Suprapubic skin (tissue), 4 donors: Measurements from ENCODE around the gene EPHA2. TPM values are rescaled to one million over a fixed set of nuclear protein-coding genes. Genes with fewer than 3 reads are reported as not detected.

ENCODE experiments used
- DNase-seq, 2 donors: peaks; one replicate each; pipeline ENCODE4 v3.0.0-alpha.2; 2019; ENCODE audit warnings: low spot score in 2 of 2
- H3K27ac ChIP-seq: fragments of 200-600 bp; sonication (generic); one replicate; pipeline ENCODE4 v1.5.1; 2019
- H3K27me3 ChIP-seq: fragments of 200-600 bp; sonication (generic); one replicate; pipeline ENCODE4 v1.5.1; 2019
- H3K36me3 ChIP-seq: fragments of 200-600 bp; sonication (generic); one replicate; pipeline ENCODE4 v1.5.1; 2019
- H3K4me1 ChIP-seq: fragments of 200-600 bp; sonication (generic); one replicate; pipeline ENCODE4 v1.5.1; 2019
- H3K4me3 ChIP-seq: fragments of 200-600 bp; sonication (generic); one replicate; pipeline ENCODE4 v1.5.1; 2019; ENCODE audit warnings: mild to moderate bottlenecking
- H3K9me3 ChIP-seq: fragments of 200-600 bp; sonication (generic); one replicate; pipeline ENCODE4 v1.5.1; 2019
- CTCF ChIP-seq, 2 donors: fragments of 200-600 bp in 1 of 2; fragments of 450-650 bp in 1 of 2; sonication (generic) in 1 of 2; IDR thresholded peaks; one replicate each; pipeline ENCODE4 v1.5.1; 2016 to 2019; ENCODE audit warnings: antibody characterized with exemption in 2 of 2, mild to moderate bottlenecking in 1 of 2, moderate library complexity in 1 of 2
- EP300 ChIP-seq: sonication (generic); formaldehyde crosslinking; IDR thresholded peaks from one replicate; pipeline ENCODE4 v1.6.1; 2017; ENCODE audit warnings: antibody characterized with exemption
- POLR2A ChIP-seq, 2 donors: fragments of 450-650 bp; IDR thresholded peaks; one replicate each; pipeline ENCODE4 v1.6.1; 2017; ENCODE audit warnings: antibody characterized with exemption in 2 of 2, mild to moderate bottlenecking in 2 of 2, moderate library complexity in 2 of 2
- POLR2AphosphoS5 ChIP-seq, 3 donors: sonication (generic); formaldehyde crosslinking; IDR thresholded peaks; one replicate each; pipeline ENCODE4 v1.6.1; 2017; ENCODE audit warnings: antibody characterized with exemption in 3 of 3
- WGBS: methylation state at CpG from one replicate; pipeline ENCODE4 v1.1.5; 2018; 5-methylcytosine and 5-hydroxymethylcytosine counted together
- total RNA-seq, 4 donors: library from RNA; depleted of rRNA; stranded (reverse); fragments of >200 nt; gene quantifications; one replicate each; pipeline ENCODE4 v1.1.0, GENCODE V29; 2016

EPHA2 gene
- total RNA-seq, 4 donors from 2014 or later = 59.0 to 145 (median 104) TPM

GRCh38 chr1:16126743-16127515 is 28.9 kb downstream of the EPHA2 start:
- Histone ChIP-seq H3K9me3 (no peaks in the 10 kb centered on the region), H3K4me3 (no peak overlapping the region), H3K36me3 (peaks cover 65% of the 10 kb centered on the region), H3K27ac (peak overlapping the region; percentile 48), H3K27me3 (no peaks in the 10 kb centered on the region), H3K4me1 (peaks cover 18% of the 10 kb centered on the region)
- WGBS = 96% methylated on average over 6 of the region's 12 CpGs
- no peak for DNase-seq
- TF ChIP-seq POLR2A (IDR thresholded peaks at IDR 0.05) = no peak
- no peak for TF ChIP-seq POLR2AphosphoS5 (IDR thresholded peaks at IDR 0.05)
- no peak for TF ChIP-seq CTCF (IDR thresholded peaks at IDR 0.05)
- no peak for TF ChIP-seq EP300

GRCh38 chr1:16126160-16126559 is 29.7 kb downstream of the EPHA2 start:
- no peak for DNase-seq
- TF ChIP-seq POLR2AphosphoS5 (IDR thresholded peaks at IDR 0.05) = no peak
- 77% methylated on average over 7 of the region's 9 CpGs for WGBS
- H3K27me3 ChIP-seq = no peaks in the 10 kb centered on the region
- H3K9me3 ChIP-seq = no peaks in the 10 kb centered on the region
- H3K4me3 ChIP-seq = no peak overlapping the region
- peaks cover 25% of the 10 kb centered on the region for H3K4me1 ChIP-seq
- no peak overlapping the region for H3K27ac ChIP-seq
- H3K36me3 ChIP-seq = peaks cover 57% of the 10 kb centered on the region

GRCh38 chr1:16125483-16125882 is 30.4 kb downstream of the EPHA2 start:
- H3K9me3 ChIP-seq = no peaks in the 10 kb centered on the region
- TF ChIP-seq CTCF (IDR thresholded peaks at IDR 0.05) (no peak), EP300 (no peak), POLR2AphosphoS5 (IDR thresholded peaks at IDR 0.05) (no peak), POLR2A (IDR thresholded peaks at IDR 0.05) (no peak)
- H3K27ac ChIP-seq = no peak overlapping the region
- H3K27me3 ChIP-seq = no peaks in the 10 kb centered on the region
- H3K4me1 ChIP-seq = peaks cover 31% of the 10 kb centered on the region
- 82% methylated on average over 3 of the region's 3 CpGs for WGBS
- H3K36me3 ChIP-seq = peaks cover 50% of the 10 kb centered on the region
- DNase-seq = no peak
- H3K4me3 ChIP-seq = no peak overlapping the region

- DNase-seq = no peak
- TF ChIP-seq POLR2AphosphoS5 (IDR thresholded peaks at IDR 0.05) (no peak), POLR2A (IDR thresholded peaks at IDR 0.05) (no peak), EP300 (no peak), CTCF (IDR thresholded peaks at IDR 0.05) (no peak)
- WGBS = 80% methylated on average over 11 of the region's 11 CpGs
- H3K36me3 ChIP-seq = peaks cover 46% of the 10 kb centered on the region
- no peaks in the 10 kb centered on the region for H3K9me3 ChIP-seq
- H3K4me3 ChIP-seq = no peak overlapping the region
- no peak overlapping the region for H3K27ac ChIP-seq
- no peaks in the 10 kb centered on the region for H3K27me3 ChIP-seq
- peaks cover 35% of the 10 kb centered on the region for H3K4me1 ChIP-seq
These were observed 30.8 kb downstream of the EPHA2 start for GRCh38 chr1:16125088-16125470.

- no peak for DNase-seq
- WGBS = 88% methylated on average over 18 of the region's 18 CpGs
- Histone ChIP-seq H3K27me3 (no peaks in the 10 kb centered on the region), H3K9me3 (no peaks in the 10 kb centered on the region), H3K36me3 (peaks cover 41% of the 10 kb centered on the region), H3K27ac (peak overlapping the region; percentile 54), H3K4me3 (no peak overlapping the region), H3K4me1 (peaks cover 40% of the 10 kb centered on the region)
- TF ChIP-seq CTCF (IDR thresholded peaks at IDR 0.05) = no peak
- no peak for TF ChIP-seq EP300
- no peak for TF ChIP-seq POLR2A (IDR thresholded peaks at IDR 0.05)
- TF ChIP-seq POLR2AphosphoS5 (IDR thresholded peaks at IDR 0.05) = no peak
These were observed 31.3 kb downstream of the EPHA2 start for GRCh38 chr1:16124377-16125087.
